NCI-H1930 (cell line): Measurements from ENCODE around the gene RCC1.
A peak's percentile ranks its signal among the peaks of the same experiment; 100 is the strongest.
"Not testable (repeated sequence)": the region's sequence is repeated elsewhere in the genome, so short reads cannot be mapped to it uniquely, and the experiment has no call there.

Source experiments
- DNase-seq, 2 experiments: peaks; one replicate each; lab custom pipeline; 2025; lab: John Stamatoyannopoulos, UW

RCC1 gene

GRCh38 chr1:28505406-28506187, at the start of gene RCC1:
Gene RCC1, plus strand, starts transcription at chr1:28506043. Its CDS starts 23,824 bp downstream, at chr1:28529867.
- DNase-seq, result peak; percentile 95 to 98

GRCh38 chr1:28456078-28456477, 49.8 kb upstream of the RCC1 start:
- no peak for DNase-seq

GRCh38 chr1:28457678-28458077, 48.2 kb upstream of the RCC1 start:
- DNase-seq, result no peak

GRCh38 chr1:28458237-28459228, 47.3 kb upstream of the RCC1 start:
- no peak for DNase-seq

GRCh38 chr1:28466226-28466778, 39.5 kb upstream of the RCC1 start:
- no peak for DNase-seq

GRCh38 chr1:28470146-28470545, 35.7 kb upstream of the RCC1 start:
- DNase-seq, result no peak

GRCh38 chr1:28479497-28479896, 26.3 kb upstream of the RCC1 start:
- DNase-seq, result not testable (repeated sequence)

GRCh38 chr1:28480308-28480707, 25.5 kb upstream of the RCC1 start:
- DNase-seq, result no peak

GRCh38 chr1:28482138-28482537, 23.7 kb upstream of the RCC1 start:
- DNase-seq, result no peak

- DNase-seq, result no peak
Measured at GRCh38 chr1:28482702-28483101, 23.1 kb upstream of the RCC1 start.

- no peak for DNase-seq
Measured at GRCh38 chr1:28494737-28495136, 11.1 kb upstream of the RCC1 start.

- no peak for DNase-seq
Measured at GRCh38 chr1:28499553-28499952, 6.3 kb upstream of the RCC1 start.

- DNase-seq, result no peak
Measured at GRCh38 chr1:28501925-28502324, 3.9 kb upstream of the RCC1 start.

GRCh38 chr1:28503117-28503516, 2.7 kb upstream of the RCC1 start:
- DNase-seq, result no peak

GRCh38 chr1:28506907-28507246, 1.0 kb downstream of the RCC1 start:
- no peak for DNase-seq

- DNase-seq, result no peak
Measured at GRCh38 chr1:28507247-28507645, 1.4 kb downstream of the RCC1 start.

- no peak for DNase-seq
Measured at GRCh38 chr1:28507646-28508434, 2.0 kb downstream of the RCC1 start.

GRCh38 chr1:28508435-28508754, 2.6 kb downstream of the RCC1 start:
- no peak for DNase-seq

GRCh38 chr1:28509705-28510272, 3.9 kb downstream of the RCC1 start:
- no peak for DNase-seq

- DNase-seq, result no peak
Measured at GRCh38 chr1:28510273-28510969, 4.6 kb downstream of the RCC1 start.

- no peak for DNase-seq
Measured at GRCh38 chr1:28510970-28511440, 5.2 kb downstream of the RCC1 start.
